ENCODE measurements around the gene XRRA1.
"Not testable (repeated sequence)": the region's sequence is repeated elsewhere in the genome, so short reads cannot be mapped to it uniquely, and the experiment has no call there.

XRRA1 gene, protein sequence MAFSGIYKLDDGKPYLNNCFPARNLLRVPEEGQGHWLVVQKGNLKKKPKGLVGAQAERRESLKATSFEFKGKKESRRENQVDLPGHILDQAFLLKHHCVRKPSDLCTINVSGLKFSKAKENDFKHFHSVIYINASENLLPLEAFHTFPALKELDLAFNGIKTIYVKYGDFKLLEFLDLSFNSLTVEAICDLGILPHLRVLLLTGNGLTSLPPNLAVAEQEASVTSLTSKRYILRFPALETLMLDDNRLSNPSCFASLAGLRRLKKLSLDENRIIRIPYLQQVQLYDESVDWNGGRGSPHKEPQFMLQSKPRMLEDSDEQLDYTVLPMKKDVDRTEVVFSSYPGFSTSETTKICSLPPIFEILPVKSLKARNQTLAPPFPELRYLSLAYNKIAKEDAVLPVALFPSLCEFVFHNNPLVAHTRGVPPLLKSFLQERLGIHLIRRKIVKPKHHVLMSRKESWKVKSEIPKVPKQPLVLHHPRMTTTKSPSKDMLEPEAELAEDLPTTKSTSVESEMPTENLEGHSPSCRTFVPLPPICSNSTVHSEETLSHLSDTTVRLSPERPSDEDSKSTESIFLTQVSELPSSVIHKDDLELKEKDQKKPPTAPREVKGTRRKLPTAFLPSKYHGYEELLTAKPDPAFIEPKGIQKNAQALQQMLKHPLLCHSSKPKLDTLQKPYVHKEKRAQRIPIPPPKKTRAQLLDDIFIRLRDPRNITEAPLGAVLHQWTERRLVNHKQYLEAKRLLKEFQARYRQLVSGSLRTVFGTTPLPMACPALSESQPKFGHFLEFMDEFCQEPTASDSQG

DNA sequence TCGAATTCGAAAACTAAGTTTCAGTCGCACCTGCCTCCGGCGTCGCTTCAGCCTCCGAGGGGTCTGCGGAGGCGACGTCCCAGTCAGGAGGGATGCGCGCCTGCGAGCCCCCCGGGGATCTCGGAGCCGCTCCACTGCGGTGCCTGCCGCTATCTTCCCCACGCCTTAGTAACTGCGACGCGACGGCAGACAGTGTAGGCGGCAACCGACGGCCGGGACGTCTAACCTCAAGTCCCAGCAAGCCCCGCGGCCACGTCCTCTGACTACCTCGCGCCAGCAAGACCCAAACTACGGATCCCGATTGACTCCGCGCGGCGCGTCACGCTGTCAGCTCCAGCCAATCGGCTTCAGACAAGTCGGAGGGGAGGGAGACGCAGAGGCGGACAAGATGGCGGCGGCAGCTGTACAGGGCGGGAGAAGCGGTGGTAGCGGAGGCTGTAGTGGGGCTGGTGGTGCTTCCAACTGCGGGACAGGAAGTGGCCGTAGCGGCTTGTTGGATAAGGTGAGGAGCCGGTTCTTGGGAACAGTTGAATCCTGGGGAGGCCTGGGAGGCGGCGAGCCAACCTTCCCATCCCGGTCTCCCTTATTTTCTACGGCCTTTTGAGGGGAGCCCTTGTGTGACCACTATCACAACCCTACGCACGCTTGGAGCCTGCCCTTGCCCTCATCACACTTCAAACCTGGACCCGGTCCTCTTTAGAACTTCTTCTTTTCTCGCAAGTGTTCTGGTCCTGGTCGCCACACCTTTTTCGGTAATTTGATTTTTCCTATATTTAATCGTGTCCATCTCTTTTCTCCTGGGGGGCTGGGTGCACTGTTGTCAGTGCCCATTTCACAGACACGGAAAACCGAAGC, at the start of gene XRRA1, which contains the start of gene SPCS2:
TSS of gene XRRA1 (minus strand) at position 194 of the 855 bp plus-strand sequence. CDS start 8,213 bp downstream, outside the sequence.
TSS of gene SPCS2 (plus strand) at position 369 of the 855 bp plus-strand sequence. CDS start at position 389, 20 bp downstream.
- peak; percentile 99 for DNase-seq

DNA sequence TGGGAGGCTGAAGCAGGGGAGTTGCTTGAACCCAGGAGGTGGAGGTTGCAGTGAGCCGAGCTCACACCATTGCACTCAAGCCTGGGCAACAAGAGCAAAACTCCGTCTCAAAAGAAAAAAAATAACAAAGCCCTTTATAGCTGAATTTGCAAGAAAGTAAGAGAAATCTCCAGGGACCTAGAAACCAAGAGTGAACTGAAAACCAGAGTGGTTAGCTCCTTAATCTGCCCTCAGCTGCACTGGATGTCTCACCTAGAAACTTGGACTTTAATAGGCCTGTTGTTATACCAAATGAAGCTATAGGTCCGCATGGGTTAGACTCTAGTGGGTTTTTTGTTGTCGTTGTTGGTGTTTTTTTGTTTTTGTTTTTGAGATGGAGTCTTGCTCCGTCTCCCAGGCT, 44.0 kb upstream of the XRRA1 start:
- DNase-seq: no peak

DNA sequence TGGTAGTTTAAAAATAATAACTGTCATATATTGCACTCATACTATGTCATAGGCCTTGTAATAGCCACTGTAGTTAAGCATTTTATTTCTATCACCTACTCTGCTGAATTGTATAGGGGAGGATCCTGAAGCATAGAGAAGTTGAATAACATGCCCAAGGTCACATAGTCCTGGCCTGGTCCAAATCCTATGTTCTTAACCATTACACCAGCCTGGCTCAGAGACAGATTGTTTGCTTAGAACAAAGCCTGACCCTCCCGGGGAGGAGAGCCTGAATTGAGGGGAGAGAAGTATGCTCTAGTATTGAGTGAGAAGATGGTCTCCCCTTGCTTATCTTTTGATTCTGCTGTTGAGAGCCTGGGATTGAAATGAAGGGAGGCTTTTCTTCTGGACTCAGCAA, 42.0 kb upstream of the XRRA1 start:
- DNase-seq: no peak

DNA sequence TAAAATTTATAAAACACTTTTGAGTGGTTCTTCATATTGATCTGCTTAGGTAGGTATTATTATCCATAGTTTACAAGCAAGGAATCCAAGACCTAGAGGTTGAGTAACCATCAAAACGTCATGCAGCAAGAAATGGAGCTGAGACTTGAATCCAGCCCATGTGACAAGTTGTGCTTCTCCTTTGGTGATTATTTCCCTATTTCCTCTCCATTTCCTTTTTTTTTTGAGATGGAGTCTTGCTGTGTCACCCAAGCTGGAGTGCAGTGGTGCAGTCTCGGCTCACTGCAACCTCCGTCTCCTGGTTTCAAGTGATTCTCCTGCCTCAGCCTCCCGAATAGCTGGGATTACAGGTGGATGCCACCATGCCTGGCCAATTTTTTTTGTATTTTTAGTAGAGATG, 41.3 kb upstream of the XRRA1 start:
- not testable (repeated sequence) for DNase-seq

DNA sequence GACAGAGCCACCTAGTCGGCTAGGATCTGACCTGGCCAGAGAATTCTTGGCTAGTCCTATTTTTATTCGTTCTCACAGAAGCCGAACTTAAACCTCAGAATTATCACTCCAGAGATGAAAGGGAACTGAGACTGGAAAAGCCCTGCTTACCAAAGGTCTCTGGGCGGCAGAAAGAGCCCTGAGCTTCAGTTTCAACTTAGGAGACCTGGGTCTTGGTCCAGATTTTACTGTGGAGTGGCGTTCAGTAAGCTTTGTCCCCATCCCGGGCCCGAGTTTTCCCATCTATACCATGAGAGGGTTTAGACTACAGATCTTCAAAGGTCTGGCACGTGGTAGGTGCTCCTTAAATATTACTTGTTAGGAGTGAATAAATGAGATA, 40.4 kb upstream of the XRRA1 start:
- no peak for DNase-seq

DNA sequence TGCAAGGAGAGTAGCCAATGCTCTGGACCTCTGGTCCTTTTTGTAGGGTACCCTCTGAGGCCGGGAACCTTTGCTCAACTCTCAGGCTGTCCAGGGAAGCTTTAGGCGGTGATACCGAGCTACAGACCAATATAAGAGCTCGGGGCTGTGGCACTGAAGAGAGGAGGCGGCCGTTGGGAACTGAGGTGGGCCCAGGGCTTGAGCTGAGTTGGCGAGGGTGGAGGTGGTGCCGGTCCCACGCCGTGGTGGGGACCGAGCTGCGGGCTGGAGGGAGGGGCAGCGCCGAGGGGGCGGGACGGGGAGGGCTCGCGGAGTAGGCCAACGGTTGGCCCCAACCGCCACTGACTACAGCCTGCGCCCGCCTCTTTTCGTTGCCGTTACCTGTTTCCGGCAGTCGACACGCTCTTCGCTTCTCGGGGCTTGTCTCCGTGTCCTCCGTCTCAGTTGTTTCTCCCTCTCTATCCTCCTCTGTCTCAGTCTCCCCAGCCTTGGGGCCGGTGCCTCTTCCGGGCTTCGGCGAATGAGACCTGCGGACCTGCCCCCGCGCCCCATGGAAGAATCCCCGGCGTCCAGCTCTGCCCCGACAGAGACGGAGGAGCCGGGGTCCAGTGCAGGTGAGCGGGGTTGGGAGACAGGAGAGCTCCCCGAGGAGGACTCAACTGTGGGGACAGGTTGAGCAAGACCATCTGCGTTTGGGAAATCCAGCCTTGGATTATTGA, 39.8 kb upstream of the XRRA1 start, which contains the start of gene NEU3:
TSS of gene NEU3 (plus strand) at position 393 of the 719 bp plus-strand sequence. CDS start at position 521, 128 bp downstream.
- peak; percentile 84 for DNase-seq

DNA sequence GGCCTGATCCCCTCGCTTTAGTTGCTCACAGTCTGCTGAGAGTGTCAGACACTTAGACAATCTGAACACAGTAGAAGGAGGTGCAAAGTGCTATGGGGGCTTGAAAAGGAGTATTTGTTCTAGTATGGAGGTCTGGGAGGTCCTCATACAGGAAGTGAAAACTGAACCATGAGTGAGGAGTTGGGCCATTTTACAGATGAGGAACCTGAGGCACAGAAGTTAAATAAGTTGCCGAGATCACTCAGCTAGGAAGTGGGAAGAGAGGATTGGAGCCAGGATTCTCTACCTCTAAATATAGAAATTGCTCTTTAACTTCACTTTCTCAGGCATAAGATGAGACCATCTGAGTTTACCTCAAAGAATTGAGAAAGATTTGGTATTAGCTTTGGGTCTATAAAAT, 35.8 kb upstream of the XRRA1 start:
- no peak for DNase-seq

DNA sequence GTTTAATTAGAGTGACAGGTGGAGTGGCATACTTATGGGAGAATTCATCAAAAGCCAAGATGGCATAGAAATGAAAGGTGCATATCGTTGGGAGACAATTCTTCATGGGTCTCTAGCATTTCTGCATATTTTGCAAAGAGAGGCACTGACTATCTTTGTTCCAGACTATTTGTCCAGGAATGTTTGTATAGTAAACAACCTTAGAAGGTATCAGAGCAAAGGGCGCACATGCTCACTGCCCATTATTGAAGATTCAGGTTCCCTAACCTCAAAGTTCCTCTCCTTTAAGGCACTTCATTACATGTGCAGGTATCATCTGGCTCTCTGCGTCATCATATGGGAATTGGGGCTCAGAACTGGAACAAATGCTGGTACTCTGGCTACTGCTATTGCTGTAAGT, 35.2 kb upstream of the XRRA1 start:
- no peak for DNase-seq

DNA sequence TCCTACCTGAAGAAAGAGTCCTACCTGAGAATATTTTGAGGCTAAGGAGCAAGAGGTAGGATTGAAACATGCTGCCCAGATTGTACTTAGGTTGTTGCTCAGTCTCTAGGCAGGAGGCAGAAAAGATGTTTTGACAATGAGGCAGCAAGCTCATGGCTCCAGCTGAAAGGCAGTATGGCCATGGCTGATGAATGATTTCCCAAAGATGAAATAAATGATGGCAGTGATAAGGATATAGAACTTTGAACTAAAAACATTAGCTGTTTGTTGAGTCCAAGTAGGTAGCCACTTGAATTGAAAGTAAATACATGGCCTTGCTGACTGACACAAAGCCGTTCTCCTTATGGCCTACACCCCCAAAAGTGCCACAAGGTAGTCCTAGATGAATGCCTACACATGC, 33.0 kb upstream of the XRRA1 start:
- no peak for DNase-seq

DNA sequence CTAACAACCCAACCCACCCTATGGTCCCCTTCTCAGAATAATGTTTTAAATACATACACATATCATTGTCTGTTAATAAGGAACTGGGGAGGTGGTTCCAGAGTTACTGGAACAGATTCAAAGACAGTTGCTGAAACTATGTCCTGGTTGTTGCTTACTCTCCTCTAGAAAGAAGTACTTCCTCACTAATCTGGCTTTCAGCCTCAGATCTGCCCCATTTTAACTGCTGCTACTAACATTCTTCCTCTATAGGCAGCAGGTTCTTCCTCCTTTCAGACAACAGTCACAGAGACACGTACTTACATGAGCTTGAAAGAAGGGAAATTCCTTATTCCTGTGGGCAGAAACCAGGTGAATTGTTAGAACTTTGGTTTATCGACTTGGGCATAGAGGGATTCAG, 31.7 kb upstream of the XRRA1 start:
- DNase-seq: no peak

DNA sequence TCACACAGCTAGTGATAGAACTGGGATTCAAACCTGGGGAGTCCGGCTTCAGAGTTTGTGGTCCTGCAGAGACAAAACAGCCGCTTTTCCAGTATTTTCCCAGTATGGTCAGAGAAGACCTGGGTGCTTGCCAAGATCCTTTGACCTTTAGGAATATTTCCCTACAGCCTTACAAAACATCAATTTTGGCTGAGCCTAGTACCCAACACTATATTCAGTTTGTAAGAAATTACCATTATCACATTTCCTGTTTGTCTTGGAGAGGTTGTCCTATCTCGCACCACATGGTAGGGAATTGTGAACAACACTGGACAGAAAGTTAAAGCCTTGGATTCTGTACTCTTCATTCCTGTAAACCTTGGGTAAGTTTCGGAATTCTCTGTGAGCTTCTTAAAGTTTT, 29.1 kb upstream of the XRRA1 start:
- no peak for DNase-seq

DNA sequence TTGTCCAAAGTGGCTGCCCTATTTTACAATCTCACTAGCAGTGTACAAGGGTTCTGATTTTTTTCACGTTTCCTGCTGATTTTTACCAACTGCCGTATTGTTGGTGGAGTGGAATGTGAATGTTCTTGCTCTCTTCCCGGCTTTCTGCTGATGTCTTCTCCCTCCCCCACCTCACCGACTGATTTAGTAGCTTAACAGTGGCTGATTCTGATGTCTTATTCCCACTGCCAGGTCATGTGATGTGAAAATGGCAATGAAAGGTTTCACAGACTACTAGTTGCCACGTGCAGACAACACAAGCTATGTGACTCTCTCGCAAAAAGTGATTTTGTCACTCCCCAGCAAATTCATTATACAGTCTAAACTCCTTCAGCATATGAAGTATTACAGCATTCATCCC, 22.5 kb upstream of the XRRA1 start:
- no peak for DNase-seq

DNA sequence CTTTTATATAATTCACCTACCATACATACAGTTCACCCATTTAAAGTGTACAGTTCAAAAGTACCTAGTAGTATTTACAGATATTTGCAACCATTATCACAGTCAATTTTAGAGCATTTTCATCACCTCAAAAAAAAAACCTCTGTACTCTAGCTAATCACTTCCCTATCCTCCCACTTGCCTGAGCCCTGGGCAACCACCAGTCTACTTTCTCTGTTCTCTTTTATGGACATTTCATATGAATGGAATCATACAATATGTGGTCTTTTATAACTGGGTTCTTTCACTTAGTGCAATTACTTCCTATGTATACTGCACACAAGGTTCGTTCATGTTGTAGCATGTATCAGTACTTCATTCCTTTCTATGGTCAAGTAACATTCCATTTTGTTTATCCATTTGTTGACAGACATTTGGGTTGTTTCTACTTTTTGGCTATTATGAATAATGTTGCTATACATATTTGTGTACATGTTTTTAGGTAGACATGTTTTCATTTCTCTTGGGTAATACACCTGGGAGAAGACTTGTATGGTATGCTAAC, 22.0 kb upstream of the XRRA1 start:
- DNase-seq: no peak

DNA sequence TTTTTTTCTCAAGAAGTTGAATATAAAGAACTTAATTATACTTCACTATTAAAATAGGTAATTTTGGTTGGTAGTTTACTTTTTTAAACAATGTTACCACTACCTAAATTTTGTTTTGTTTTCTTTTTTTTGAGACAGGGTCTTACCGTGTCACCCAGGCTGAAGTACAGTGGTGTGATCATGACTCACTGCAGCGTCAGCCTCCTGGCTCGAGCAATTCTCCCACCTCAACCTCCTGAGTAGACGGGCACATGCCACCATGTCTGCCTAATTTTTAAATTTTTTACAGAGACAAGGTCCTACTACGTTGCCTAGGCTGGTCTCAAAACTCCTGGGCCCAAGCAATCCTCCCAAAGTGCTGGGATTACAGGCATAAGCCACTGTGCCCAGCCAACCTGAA, 17.8 kb upstream of the XRRA1 start:
- DNase-seq: no peak

DNA sequence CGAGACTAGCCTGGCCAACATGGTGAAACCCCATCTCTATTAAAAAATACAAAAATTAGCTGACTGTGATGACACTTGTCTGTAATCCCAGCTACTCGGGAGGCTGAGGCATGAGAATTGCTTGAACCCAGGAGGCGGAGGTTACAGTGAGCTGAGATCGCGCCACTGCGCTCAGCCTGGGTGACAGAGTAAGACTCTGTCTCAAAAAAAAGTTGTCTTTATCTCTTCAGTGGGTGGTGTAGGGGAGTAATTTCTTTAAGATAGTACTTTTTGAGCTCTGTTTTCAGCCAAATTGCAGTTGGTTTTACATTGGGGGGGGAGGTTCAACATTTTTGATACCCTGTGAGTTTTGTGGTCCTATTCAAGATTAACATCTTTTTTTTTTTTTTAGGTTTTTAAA, 11.2 kb upstream of the XRRA1 start:
- not testable (repeated sequence) for DNase-seq

DNA sequence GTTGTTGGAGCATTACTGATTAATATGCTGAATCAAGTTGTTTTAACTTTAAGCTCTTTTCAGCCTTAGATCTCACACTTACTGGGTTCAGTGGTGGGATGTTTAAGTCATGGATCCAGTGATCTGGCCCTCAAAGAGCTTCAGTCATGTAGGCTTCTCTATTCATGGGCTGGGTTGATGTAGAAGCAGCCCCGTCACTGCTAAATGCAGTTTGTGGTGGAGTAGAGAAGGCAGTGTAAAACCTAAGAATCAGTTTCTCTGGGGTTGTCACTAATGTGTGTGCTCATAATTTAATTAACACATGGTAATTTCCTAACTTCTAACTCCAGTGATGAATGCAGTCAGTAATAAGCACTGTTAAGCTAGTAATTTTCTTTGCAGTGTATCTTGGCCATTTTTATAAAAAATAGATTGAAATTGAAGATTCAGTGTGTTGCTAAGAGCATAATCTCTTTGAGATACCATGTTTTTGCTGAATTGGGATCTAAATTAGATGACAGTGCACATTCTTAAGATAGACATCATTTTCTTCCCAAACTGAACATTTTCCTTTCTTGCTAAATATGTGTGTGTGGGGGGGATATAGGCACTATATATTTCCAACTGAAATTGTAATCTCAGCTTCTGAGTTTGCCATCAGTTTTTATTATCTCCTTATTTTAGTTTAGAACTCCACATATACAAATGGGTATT, 9.2 kb upstream of the XRRA1 start:
- no peak for DNase-seq

DNA sequence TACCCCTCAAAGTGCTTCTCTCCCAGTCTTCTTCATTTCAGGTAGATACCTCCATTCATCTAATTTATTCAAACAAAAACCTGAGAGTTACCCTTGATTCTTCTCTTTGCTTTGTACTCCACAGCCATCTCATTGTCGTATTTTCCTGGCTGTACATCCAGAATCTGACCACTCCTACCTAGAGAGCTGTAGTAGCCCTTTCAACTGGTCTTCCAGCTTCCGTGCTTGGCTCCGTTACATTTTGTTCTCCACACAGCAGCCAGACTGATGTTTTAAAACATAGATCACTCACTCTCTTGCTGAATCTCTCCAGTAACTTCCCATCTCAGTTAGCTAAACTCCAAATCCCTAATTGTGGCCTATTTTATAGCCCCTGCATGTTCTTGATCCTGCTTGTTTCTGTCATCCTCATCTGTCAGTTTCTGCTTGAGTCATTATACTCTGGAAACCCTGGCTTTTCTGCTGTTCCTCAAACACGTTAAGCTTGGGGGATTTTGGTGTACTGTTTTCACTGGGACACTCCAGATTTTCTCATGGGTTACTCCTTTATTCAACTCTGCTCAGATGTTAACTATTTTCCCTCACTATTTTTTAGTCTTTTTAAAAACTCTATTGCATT, 7.6 kb upstream of the XRRA1 start:
- DNase-seq: no peak

DNA sequence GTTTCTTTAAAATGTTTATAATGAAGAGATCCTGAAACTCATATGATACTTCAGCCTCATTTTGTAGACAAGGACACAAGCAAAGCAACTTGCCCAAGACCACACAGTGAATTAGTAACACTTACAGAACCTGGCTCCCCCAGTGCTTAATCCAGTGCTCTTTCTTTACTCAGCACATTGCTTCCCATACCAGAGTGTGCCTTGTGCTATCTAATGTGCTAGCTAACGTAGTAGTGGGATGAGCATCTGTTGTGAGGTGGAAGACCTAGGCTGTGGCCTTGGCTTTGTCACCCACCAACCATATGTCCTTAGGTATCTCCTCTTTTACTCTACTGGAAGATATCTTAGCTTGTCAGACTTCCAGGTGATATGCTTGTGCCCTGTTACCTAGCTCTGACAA, 5.3 kb upstream of the XRRA1 start:
- DNase-seq: no peak

DNA sequence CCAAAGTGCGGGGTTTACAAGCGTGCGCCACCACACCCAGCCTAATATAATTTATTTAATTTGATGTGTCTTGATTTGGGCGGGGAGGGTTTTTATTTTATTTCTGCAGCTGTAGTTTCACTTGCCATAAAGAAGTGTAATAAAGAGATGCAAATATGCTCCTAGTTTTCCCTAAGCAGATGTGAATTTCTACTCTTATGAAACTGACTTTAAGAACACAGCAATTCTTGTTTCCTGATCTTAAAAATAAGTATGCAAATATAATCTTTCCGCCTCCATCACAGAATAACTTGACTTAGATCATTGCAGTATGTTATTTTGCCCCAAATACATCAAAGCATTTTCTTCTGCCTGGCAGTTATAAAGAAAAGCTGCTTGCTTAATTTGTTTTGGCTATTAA, 4.6 kb upstream of the XRRA1 start:
- no peak for DNase-seq

DNA sequence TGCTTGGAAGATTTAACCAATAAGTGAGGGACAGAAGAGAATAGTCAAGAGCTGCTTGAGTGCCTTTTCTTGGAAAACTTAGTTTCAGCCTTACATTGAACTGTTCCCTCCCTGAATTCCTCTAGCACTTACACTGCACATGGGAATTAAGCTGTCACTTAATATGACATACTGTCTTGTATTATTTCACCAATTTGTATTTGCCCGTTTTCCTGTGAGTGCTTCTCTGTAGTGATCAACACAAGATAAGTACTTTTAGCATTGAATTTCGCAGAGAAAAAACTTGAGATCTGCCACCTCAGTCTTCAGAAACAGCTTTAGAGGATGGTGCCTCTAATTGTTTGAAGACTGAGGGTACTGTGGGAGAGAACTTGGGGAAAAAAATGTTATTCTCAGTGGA, 3.9 kb upstream of the XRRA1 start:
- no peak for DNase-seq

DNA sequence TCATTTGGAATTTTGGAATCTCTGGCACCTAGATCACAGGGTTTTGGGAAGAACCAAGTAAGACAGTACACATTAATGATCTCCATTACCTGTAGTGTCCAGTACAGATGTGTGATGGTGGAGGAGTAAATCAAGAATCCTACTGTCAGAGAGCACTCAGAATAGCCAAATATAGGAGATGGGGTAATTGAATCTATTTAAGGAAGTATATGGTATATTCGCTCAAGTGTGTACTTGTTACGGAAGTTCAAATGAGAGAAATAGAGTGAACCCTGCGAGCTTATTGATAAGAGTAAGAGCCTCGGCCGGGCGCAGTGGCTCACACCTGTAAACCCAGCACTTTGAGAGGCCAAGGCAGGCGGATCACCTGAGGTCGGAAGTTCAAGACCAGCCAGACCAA, 2.3 kb upstream of the XRRA1 start:
- no peak for DNase-seq

Measured in right hindlimb (tissue), 1 donor.